SK-N-SH (cell line): Measurements from ENCODE around the gene PPP2R3B. TPM values are rescaled to one million over a fixed set of nuclear protein-coding genes. Genes with fewer than 3 reads are reported as not detected.

ENCODE experiments used
- CTCF ChIA-PET: fragments of 300-600, 350-600 bp; formaldehyde crosslinking; extraction: SDS; loops from one replicate; lab custom pipeline; 2021; lab: Yijun Ruan, JAX
- POLR2A ChIA-PET: fragments of 350-600 bp; sonication (Branson Sonifier 250); formaldehyde crosslinking; extraction: SDS; loops from one replicate; lab custom pipeline; 2020; ENCODE audit warnings: antibody characterized with exemption, inconsistent platforms; lab: Yijun Ruan, JAX
- DNase-seq: peaks from one replicate; pipeline ENCODE4 v3.0.0; 2012
- H2AFZ ChIP-seq: fragments of 200-600 bp; sonication (generic); 2 replicates; pipeline ENCODE4 v1.8.1; 2016; ENCODE audit warnings: antibody characterized with exemption, mild to moderate bottlenecking, low read depth
- H3F3A ChIP-seq: fragments of 200-600 bp; sonication (generic); replicated peaks from 2 replicates; pipeline ENCODE3; 2016; ENCODE audit warnings: antibody characterized with exemption, mild to moderate bottlenecking; ENCODE audit not compliant: insufficient read depth
- H3K27ac ChIP-seq, 2 experiments: fragments of 200-500 bp in 1 of 2; fragments of 200-600 bp in 1 of 2; sonication (Bioruptor generic) in 1 of 2; sonication (generic), shearing (Covaris generic) in 1 of 2; 2 replicates each; pipeline versions ENCODE4 v1.5.1 to v1.6.1; 2014 to 2016; ENCODE audit warnings: low read depth in 2 of 2, inconsistent platforms in 1 of 2, low read length in 1 of 2, mild to moderate bottlenecking in 1 of 2, mixed read lengths in 1 of 2
- H3K27me3 ChIP-seq: fragments of 200-600 bp; sonication (generic), shearing (Covaris generic); 2 replicates; pipeline ENCODE4 v1.6.1; 2016; ENCODE audit warnings: mixed run types; ENCODE audit not compliant: insufficient read depth
- H3K36me3 ChIP-seq, 2 experiments: fragments of 200-500 bp in 1 of 2; fragments of 200-600 bp in 1 of 2; sonication (Bioruptor generic) in 1 of 2; sonication (generic) in 1 of 2; replicated peaks in 1 of 2; 2 replicates each; pipeline versions ENCODE3 to v1.5.1; 2014 to 2016; ENCODE audit warnings: low read length in 1 of 2, mild to moderate bottlenecking in 1 of 2; ENCODE audit not compliant: insufficient read depth in 2 of 2, control insufficient read depth in 1 of 2
- H3K4me1 ChIP-seq, 2 experiments: fragments of 200-500 bp in 1 of 2; fragments of 200-600 bp in 1 of 2; sonication (Bioruptor generic) in 1 of 2; sonication (generic), shearing (Covaris generic) in 1 of 2; 2 replicates each; pipeline versions ENCODE4 v1.5.1 to v1.6.1; 2014 to 2016; ENCODE audit warnings: low read depth in 1 of 2, low read length in 1 of 2, mixed run types in 1 of 2; ENCODE audit not compliant: insufficient read depth in 2 of 2, control insufficient read depth in 1 of 2
- H3K4me2 ChIP-seq: fragments of 200-600 bp; sonication (generic), shearing (Covaris generic); 2 replicates; pipeline ENCODE4 v1.6.1; 2017; ENCODE audit warnings: mixed run types
- H3K4me3 ChIP-seq, 2 experiments: fragments of 200-500 bp in 1 of 2; fragments of 200-600 bp in 1 of 2; sonication (Bioruptor generic) in 1 of 2; sonication (generic), shearing (Covaris generic) in 1 of 2; 2 replicates each; pipeline versions ENCODE4 v1.5.1 to v1.8.1; 2014 to 2016; ENCODE audit warnings: low read depth in 2 of 2, inconsistent platforms in 1 of 2, low read length in 1 of 2, mild to moderate bottlenecking in 1 of 2, mixed read lengths in 1 of 2, moderate library complexity in 1 of 2
- H3K79me2 ChIP-seq: fragments of 200-600 bp; sonication (generic); 2 replicates; pipeline ENCODE4 v1.8.1; 2017; ENCODE audit warnings: mild to moderate bottlenecking; ENCODE audit not compliant: insufficient read depth
- H3K9ac ChIP-seq: fragments of 200-600 bp; sonication (generic); 2 replicates; pipeline ENCODE4 v1.6.1; 2017; ENCODE audit warnings: mixed run types
- H3K9me2 ChIP-seq: fragments of 200-600 bp; sonication (generic); 2 replicates; pipeline ENCODE4 v1.6.1; 2017; ENCODE audit warnings: mixed run types
- H3K9me3 ChIP-seq: fragments of 200-600 bp; sonication (generic); 2 replicates; pipeline ENCODE4 v1.6.1; 2017; ENCODE audit warnings: mixed run types, mild to moderate bottlenecking, moderate library complexity
- H4K20me1 ChIP-seq: fragments of 200-600 bp; sonication (generic); 2 replicates; pipeline ENCODE4 v1.6.1; 2017; ENCODE audit warnings: mild to moderate bottlenecking, mixed run types; ENCODE audit not compliant: insufficient read depth
- CTCF ChIP-seq: fragments of 200-600 bp; sonication (generic); IDR thresholded peaks from 2 replicates; pipeline ENCODE4 v1.6.1; 2017; ENCODE audit warnings: antibody characterized with exemption, mild to moderate bottlenecking, moderate library complexity
- EP300 ChIP-seq, 2 experiments: IDR thresholded peaks; 2 replicates each; pipeline versions ENCODE4 v1.4.0 to v1.6.1; 2012; ENCODE audit warnings: borderline replicate concordance in 1 of 2, low read depth in 1 of 2, low read length in 1 of 2
- FOSL2 ChIP-seq: IDR thresholded peaks from 2 replicates; pipeline ENCODE4 v1.4.0; 2012; ENCODE audit warnings: low read depth, mild to moderate bottlenecking, moderate library complexity, borderline replicate concordance
- FOXJ3 ChIP-seq: sonication (generic); formaldehyde crosslinking; IDR thresholded peaks from 2 replicates; pipeline ENCODE4 v1.5.1; 2020; ENCODE audit warnings: mild to moderate bottlenecking, missing genetic modification reagents
- FOXM1 ChIP-seq: IDR thresholded peaks from 2 replicates; pipeline ENCODE4 v1.4.0; 2012; ENCODE audit warnings: low read depth, mild to moderate bottlenecking
- GABPA ChIP-seq: IDR thresholded peaks from 2 replicates; pipeline ENCODE4 v1.4.0; 2012; ENCODE audit warnings: low read depth, mild to moderate bottlenecking
- JUND ChIP-seq: IDR thresholded peaks from 2 replicates; pipeline ENCODE4 v1.4.0; 2012
- MAX ChIP-seq: IDR thresholded peaks from 2 replicates; pipeline ENCODE4 v1.4.0; 2012; ENCODE audit warnings: low read depth
- MEF2A ChIP-seq: IDR thresholded peaks from 2 replicates; pipeline ENCODE4 v1.4.0; 2012; ENCODE audit warnings: low read depth, borderline replicate concordance
- MXI1 ChIP-seq: IDR thresholded peaks from 2 replicates; pipeline ENCODE4 v1.6.1; 2012; ENCODE audit warnings: mild to moderate bottlenecking, low read depth, low read length, improper control_type of control experiment
- NFIC ChIP-seq: IDR thresholded peaks from 2 replicates; pipeline ENCODE4 v1.4.0; 2012; ENCODE audit warnings: borderline replicate concordance
- RAD21 ChIP-seq: IDR thresholded peaks from 2 replicates; pipeline ENCODE4 v1.6.1; 2012; ENCODE audit warnings: mild to moderate bottlenecking, low read length
- RCOR1 ChIP-seq: fragments of 150-350 bp; IDR thresholded peaks from 2 replicates; pipeline ENCODE4 v1.6.1; 2017; ENCODE audit warnings: antibody characterized with exemption, low read length
- RFX5 ChIP-seq: IDR thresholded peaks from 2 replicates; pipeline ENCODE4 v1.6.1; 2012; ENCODE audit warnings: mild to moderate bottlenecking, improper control_type of control experiment, low read length
- RXRA ChIP-seq: IDR thresholded peaks from 2 replicates; pipeline ENCODE4 v1.4.0; 2012; ENCODE audit warnings: low read depth, mild to moderate bottlenecking, borderline replicate concordance
- SIN3A ChIP-seq: IDR thresholded peaks from 2 replicates; pipeline ENCODE4 v1.6.1; 2012; ENCODE audit warnings: low read depth, mild to moderate bottlenecking, low read length, moderate library complexity, borderline replicate concordance
- TAF1 ChIP-seq: IDR thresholded peaks from 2 replicates; pipeline ENCODE4 v1.6.1; 2012; ENCODE audit warnings: low read depth, mild to moderate bottlenecking, low read length, moderate library complexity, borderline replicate concordance
- TCF12 ChIP-seq: IDR thresholded peaks from 2 replicates; pipeline ENCODE4 v1.4.0; 2012
- USF1 ChIP-seq: IDR thresholded peaks from 2 replicates; pipeline ENCODE4 v1.4.0; 2012; ENCODE audit warnings: low read depth, borderline replicate concordance
- YY1 ChIP-seq: IDR thresholded peaks from 2 replicates; pipeline ENCODE4 v1.4.0; 2012; ENCODE audit warnings: low read depth, mild to moderate bottlenecking
- ZBTB33 ChIP-seq: IDR thresholded peaks from 2 replicates; pipeline ENCODE4 v1.4.0; 2012; ENCODE audit warnings: low read depth, borderline replicate concordance
- WGBS: methylation state at CpG from one replicate; pipeline ENCODE4 v1.1.6; 2017; ENCODE audit warnings: low lambda C conversion rate; 5-methylcytosine and 5-hydroxymethylcytosine counted together
- polyA plus RNA-seq, 3 experiments: library from polyadenylated mRNA; depleted of rRNA; stranded (reverse); fragments of >200 nt; gene quantifications; 2 replicates each; pipeline ENCODE4 v1.2.3, GENCODE V29; 2012

The PPP2R3B gene
- polyA plus RNA-seq, 1 of the 3 experiments (the other 2 are of a cell fraction) = 19.4 TPM

GRCh38 chrX:331151-331824, 55.4 kb downstream of the PPP2R3B start:
- peaks cover 0 to 2% of the 10 kb centered on the region in 2 experiments; a peak in 1 of 4 replicates for H3K4me1 ChIP-seq
- no peak overlapping the region for H3K4me3 ChIP-seq
- no peak overlapping the region for H2AFZ ChIP-seq
- H3K9ac ChIP-seq = no peak overlapping the region
- H3K9me3 ChIP-seq = no peaks in the 10 kb centered on the region
- no peaks in the 10 kb centered on the region for H4K20me1 ChIP-seq
- DNase-seq = peak; percentile 69
- H3K4me2 ChIP-seq = no peak overlapping the region
- TF ChIP-seq NFIC (no peak), RAD21 (no peak), SIN3A (no peak), YY1 (no peak), RCOR1 (no peak), RFX5 (no peak), ZBTB33 (no peak), FOSL2 (no peak), GABPA (no peak), MEF2A (no peak), TCF12 (no peak), MXI1 (no peak), RXRA (no peak)
- H3F3A ChIP-seq = no peaks in the 10 kb centered on the region
- no peak overlapping the region for H3K27ac ChIP-seq
- ChIA-PET CTCF (no interaction called here), POLR2A (no interaction called here)
- no peaks in the 10 kb centered on the region for H3K27me3 ChIP-seq
- no peaks in the 10 kb centered on the region for H3K9me2 ChIP-seq
- H3K79me2 ChIP-seq = no peaks in the 10 kb centered on the region
- no peaks in the 10 kb centered on the region for H3K36me3 ChIP-seq
- 20% methylated on average over 24 of the region's 51 CpGs for WGBS

GRCh38 chrX:330726-331150, 56.0 kb downstream of the PPP2R3B start:
- no peak overlapping the region for H3K4me2 ChIP-seq
- ChIA-PET CTCF (no interaction called here), POLR2A (no interaction called here)
- no peaks in the 10 kb centered on the region for H3K9me3 ChIP-seq
- H3K9ac ChIP-seq = no peak overlapping the region
- no peaks in the 10 kb centered on the region for H3F3A ChIP-seq
- no peaks in the 10 kb centered on the region for H3K36me3 ChIP-seq
- H3K4me3 ChIP-seq = no peak overlapping the region
- H3K9me2 ChIP-seq = no peaks in the 10 kb centered on the region
- H4K20me1 ChIP-seq = no peaks in the 10 kb centered on the region
- no peaks in the 10 kb centered on the region for H3K79me2 ChIP-seq
- peaks cover 0 to 2% of the 10 kb centered on the region in 2 experiments; a peak in 1 of 4 replicates for H3K4me1 ChIP-seq
- no CpG with 5 or more reads among the region's 28 CpGs for WGBS
- no peak overlapping the region for H3K27ac ChIP-seq
- H2AFZ ChIP-seq = no peak overlapping the region
- no peak for TF ChIP-seq USF1
- no peak for TF ChIP-seq MAX
- TF ChIP-seq EP300 (IDR thresholded peaks at IDR 0.05; ENCODE audit: borderline replicate concordance in 1 of 2, low read depth in 1 of 2, low read length in 1 of 2) = no peak
- no peak for TF ChIP-seq FOXM1
- no peak for TF ChIP-seq TCF12
- no peak for TF ChIP-seq ZBTB33
- TF ChIP-seq FOXJ3 (CRISPR knock-in tag) = no peak
- TF ChIP-seq CTCF = no peak
- no peak for TF ChIP-seq RAD21
- no peak for TF ChIP-seq TAF1
- TF ChIP-seq JUND = no peak
- H3K27me3 ChIP-seq = no peaks in the 10 kb centered on the region
- DNase-seq = peak; percentile 56
